ENCODE data around the gene C3.
A peak's percentile ranks its signal among the peaks of the same experiment; 100 is the strongest.

The C3 gene

GRCh38 chr19:6745965-6746364 lies 25.5 kb upstream of the C3 start:
- no peak for DNase-seq (ENCODE audit: low read depth in 2 of 2, low spot score in 1 of 2)

DNA sequence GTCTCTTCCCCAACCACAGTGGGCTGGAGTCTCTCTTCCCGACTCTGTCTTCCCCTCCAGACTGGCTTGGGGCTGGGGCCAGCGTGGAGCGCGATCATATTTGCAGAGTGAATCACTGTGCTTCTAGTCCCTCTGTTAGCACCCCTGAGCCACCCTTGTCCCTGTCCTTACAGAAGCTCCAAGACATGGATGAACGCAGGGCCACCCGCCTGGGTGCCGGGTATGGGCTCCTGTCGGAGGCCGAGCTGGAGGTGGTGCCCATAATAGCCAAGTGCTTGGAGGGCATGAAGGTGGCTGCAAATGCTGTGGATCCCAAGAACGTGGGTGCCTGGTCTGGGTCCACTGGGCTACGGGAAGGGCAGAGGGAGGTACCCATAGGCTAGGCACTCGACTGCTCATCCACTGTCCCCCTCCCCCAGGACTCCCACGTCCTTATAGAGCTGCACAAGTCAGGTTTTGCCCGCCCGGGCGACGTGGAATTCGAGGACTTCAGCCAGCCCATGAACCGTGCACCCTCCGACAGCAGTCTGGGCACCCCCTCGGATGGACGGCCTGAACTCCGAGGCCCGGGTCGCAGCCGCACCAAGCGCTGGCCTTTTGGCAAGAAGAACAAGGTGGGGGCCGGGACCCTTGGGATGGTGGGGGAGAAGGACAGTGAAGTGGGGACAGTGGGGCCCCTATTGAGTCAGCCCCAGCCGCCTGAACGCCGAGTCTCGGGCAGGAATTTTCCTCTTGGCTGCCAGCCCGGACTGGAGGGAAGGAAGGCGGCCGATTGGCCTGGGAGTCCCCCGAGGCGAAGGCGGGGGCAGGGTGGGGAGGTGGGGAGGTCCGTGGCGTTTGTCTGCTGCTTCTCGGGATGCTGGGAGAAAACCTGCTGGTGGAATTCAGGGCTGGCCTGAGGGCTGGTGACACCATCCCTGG lies 24.2 kb upstream of the C3 start:
- no peak for DNase-seq (ENCODE audit: low read depth in 2 of 2, low spot score in 1 of 2)

DNA sequence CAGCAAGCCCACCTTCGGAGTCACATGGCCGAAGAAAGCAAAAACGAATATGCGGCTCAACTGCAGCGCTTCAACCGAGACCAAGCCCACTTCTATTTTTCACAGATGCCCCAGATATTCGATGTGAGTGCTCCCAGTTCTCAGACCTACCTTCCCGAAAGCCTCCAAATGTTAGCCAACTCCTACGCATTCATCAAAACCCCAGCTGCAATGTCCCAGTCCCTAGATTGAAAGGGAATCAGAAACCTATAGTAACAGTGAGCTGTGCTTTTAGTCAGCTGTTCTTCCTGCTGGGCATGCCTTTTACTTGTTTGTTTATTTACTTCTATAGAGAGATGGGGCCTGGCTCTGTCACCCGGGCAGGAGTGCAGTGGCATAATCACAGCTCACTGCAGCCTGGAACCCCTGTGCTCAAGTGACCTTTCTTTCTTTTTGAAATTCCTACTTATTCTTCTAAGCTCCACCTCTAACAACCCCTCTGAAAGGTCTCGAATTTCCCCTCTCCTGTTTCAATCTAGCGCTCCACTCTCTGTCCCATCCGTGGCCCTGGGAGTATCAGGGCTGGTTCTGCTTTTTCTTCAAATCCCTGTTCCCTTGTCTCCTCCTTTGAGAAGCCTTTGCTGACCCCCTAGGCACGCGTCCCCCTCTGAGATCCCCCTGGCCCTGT lies 23.4 kb upstream of the C3 start:
- no peak for DNase-seq (ENCODE audit: low read depth in 2 of 2, low spot score in 1 of 2)

DNA sequence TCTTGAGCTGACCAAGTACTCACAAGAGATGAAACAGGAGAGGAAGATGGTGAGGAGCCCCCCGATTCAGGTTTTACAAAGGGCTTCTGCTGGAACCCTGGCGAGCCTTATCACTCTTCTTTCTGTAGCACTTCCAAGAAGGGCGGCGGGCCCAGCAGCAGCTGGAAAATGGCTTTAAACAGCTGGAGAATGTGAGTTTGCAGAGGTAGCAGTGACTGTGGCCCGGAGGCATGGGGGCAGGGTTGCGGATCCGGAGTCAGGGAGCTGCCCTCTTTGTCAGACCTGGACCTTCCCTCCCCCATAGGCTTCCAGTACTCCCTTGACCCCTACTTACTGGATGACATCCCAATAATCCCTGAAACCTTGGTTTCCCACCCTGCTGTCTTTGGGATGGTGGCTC lies 22.6 kb upstream of the C3 start:
- DNase-seq (ENCODE audit: low read depth in 2 of 2, low spot score in 1 of 2) = no peak

DNA sequence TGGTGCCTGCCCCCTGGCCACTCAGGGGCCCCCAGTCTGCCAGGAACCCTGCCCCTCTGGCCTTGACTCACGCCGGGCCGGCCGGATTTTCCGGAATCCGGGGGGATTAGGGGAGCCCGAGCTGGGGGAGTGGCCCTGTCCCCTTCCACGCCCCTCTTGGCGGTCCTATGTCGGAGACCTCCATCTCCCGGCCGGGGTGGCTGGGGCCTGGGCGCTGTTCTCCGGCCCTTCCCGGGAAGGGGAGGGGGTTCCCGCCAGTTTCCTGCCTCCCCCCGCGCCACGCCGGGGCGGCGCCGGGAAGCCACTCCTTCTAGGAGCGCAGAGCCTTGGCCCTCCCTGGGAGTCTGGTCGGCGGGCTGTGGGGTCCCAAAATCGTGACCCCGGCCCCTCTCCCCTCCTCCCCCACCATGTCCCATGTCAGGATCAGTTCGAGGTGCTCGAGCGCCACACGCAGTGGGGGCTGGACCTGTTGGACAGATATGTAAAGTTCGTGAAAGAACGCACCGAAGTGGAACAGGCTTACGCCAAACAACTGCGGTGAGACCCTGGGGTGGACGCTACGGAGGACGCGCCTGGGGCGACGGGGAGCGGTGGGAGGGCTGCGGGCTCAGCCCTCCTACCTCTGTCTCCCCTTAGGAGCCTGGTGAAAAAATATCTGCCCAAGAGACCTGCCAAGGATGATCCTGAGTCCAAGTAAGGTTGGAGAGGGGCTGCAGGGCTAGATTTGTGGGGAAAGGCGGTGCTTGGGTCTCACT lies 20.3 kb upstream of the C3 start:
- DNase-seq (ENCODE audit: low read depth in 2 of 2, low spot score in 1 of 2) = no peak

DNA sequence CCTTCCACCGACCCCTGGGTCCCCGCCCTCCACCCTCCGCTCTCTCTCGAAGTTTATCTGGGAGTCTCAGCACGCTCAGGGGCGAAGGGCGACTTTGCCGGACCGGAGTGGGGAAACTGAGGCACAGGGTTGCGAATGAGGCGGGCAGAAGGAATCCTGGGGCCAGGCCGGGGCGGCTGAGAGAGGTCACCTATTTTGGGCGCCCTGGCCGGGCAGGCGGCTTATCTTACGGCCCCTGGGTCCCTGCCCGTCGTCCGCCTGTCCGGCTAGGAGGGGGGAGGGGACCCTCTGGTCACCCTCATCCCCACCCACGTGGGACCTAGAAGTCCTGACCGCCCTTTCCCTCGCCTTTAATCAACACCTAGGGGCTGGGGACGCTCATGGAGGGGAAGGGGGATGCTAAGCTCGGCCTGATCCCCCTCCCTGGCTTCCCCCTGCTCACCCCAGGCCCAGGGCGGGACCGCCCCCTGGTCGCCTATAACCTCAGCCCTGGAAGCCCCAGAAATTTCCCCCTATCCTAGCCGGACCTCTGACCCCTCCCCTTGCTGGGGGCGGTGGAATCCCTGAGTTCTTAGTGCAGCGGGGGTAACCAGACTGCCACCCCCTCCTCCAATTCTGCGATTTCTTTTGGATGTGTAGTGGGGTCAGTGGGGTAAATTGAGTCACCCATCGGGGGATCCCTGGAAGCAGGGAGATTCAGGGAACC lies 19.6 kb upstream of the C3 start:
- no peak for DNase-seq (ENCODE audit: low read depth in 2 of 2, low spot score in 1 of 2)

- DNase-seq (ENCODE audit: low read depth in 2 of 2, low spot score in 1 of 2) = peak; percentile 48 to 63
Measured at GRCh38 chr19:6739390-6739882, 19.0 kb upstream of the C3 start, which contains the start of gene TRIP10. Gene TRIP10, plus strand, starts transcription at chr19:6739680. Its CDS starts 82 bp downstream, at chr19:6739762.

DNA sequence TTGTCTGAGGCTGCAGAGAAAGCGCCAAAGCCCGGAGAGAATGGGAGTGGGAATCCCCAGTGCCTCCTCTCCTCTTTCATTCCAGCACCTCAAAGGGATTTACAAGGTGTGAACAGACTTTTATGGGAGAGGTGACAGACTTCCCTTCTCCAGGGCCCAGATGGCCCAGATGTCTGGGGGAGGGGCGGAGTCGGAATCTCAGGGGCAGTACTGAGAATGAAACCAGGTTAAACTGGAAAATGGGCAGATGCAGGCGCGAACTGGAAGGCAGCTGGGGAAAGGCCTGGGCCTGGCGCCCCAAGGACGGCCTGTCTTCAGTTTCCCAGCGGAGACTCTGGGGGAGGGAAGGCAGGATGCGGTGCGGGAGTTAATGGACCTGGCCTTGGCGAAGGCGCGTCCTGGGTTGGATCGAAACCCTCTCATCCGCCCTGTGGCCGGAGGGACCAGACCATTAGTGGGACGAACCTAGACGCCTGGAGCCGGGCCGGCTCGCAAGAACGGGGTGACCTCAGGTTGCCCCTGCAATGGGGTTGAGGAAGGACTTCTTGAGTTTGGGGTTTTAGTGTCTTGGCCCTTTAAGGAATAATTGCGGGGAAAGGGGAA lies 18.4 kb upstream of the C3 start:
- DNase-seq (ENCODE audit: low read depth in 2 of 2, low spot score in 1 of 2) = no peak

DNA sequence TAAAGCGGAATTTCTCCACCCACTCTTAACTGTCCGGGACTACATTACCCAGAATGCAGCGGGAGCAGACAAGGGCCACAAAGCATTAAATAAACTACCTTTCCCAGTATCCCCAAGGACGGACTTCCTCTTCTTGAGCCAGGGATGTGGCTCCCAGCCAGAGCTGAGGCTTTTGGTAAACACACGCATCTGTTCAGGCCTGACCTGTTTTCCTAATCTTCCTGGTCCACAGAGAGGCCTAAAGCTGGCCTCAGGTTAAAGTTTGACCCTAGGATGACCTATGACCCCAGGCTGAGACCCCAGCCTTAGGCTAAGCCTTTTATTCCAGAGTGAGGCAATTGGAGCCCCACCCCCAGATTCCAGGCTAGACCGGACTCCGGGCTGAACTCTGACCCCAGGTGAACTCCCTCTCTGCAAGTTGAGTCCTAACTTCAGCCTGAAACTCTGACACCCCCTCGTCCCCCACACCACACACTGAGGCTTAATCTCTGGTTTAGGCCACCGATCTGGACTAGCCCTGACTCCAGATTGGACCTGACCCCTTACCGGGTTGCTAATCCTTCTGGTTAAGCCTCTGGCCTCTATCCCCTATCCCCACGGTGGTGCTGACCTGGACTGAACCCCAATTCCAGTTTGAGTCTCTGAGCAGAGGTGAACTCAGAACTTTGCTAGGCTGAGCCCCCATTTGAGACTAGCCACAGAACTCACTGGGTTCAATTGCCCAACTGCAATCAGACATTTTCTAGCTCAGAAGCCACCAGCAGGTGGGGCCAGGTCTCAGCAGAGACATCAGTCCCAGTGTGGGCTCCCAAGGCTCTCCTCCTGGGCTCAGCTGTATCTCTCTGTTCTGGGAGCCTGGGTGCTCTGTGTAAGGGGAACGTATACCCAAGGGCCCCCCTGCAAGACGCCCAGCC lies 17.7 kb upstream of the C3 start:
- DNase-seq (ENCODE audit: low read depth in 2 of 2, low spot score in 1 of 2) = peak; percentile 38 to 60

DNA sequence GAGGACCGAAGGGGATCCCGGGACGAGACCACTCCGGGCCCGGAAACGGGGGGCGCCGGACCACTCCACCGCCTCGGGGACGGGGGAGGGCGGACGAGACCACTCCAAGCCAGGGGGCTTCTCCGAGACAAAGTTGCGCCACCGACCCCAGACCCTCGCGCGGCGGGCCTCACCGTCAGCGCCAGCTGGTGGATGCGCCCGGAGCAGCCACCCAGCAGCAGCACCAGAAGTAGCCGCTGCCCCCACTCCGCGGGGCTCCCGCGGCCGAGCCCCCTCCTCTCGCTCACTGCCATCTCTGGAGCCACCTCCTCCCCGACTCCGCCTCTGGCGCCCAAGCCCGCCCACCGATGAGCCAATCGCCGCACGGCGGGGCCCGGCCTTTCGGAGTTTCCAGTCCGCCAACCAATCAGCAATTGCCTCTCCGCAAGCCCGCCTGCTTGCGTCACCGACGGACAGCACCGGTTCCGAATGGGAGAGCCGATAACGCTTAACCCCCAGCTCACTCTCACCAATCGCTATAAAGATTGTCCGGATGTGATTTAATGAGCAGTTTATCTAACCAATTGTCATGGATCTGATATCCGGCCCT lies 16.9 kb upstream of the C3 start, which contains the start of gene GPR108:
TSS of gene GPR108 (minus strand) at position 297 of the 589 bp plus-strand sequence. CDS start at position 293, 4 bp downstream.
- peak; percentile 97 to 99 for DNase-seq (ENCODE audit: low read depth in 2 of 2, low spot score in 1 of 2)

- no peak for DNase-seq (ENCODE audit: low read depth in 2 of 2, low spot score in 1 of 2)
Measured at GRCh38 chr19:6736917-6737283, 16.4 kb upstream of the C3 start.

DNA sequence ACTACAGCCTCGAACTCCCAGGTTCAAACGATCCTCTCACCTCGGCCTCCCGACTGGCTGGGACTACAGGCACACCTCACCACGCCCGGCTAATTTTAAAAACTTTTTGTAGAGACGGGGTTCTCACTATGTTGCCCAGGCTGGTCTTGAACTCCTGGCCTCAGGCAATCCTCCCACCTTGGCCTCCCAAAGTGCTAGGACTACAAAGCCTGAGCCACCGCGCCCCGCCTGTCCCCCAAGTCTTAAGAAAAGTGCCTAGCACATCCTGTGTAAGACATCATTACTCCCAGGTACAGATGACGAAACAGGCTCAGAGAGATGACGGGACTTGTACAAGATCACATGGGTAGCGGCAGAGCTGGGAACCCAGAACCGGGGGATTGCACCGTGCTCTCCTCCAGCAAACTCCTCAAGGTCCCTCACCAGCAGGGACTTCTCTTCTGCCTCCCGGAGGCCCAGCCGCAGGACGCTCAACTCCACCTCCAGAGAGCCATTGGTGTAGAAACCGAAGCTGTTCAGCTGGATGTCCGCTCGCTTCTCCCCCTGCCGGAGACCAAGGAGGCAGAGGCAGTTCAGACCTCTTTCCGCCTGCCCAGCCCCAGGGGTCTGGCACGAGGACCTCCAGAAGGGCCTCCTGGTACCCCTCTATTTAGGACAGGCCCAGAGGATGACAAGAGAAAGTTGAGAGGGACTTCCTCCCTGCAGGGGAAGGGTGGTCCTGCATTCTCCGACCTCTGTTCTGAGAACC lies 15.9 kb upstream of the C3 start:
- DNase-seq (ENCODE audit: low read depth in 2 of 2, low spot score in 1 of 2) = peak; percentile 44 to 45

DNA sequence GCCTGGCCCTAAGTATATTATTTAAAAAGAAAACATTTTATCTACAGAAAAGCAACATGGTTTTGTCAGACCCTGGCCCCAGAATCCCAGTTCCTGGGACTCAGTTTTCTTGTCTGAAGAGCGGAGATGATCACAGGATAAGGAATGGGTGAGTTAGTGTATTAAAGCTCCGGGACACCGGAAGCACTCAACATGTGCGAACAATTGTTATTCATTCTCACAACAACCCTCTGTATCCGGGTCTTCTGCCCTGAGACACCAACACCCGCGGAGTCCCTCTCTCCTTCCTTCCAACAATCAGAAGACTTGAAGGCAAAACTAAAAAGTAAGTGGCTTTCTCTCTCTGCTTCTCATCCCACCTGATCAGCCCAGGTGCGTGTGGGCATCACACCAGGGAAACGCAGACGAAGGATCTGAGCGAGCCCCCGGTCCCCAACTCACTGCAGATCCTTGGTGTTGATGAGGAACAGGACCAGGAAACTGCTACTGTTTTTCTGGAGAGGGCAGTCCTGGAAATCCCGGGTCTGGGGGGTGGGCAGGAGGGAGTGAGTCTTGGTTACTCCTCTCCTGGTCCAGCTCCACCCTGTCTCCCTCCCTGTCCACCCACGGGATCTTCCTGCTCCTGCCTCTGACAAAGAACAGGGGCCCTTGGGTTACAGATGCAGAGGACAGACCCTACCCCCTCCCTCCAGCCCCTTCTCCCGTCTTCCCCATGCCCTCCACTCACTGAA lies 14.9 kb upstream of the C3 start:
- no peak for DNase-seq (ENCODE audit: low read depth in 2 of 2, low spot score in 1 of 2)

GRCh38 chr19:6734096-6734696 lies 13.7 kb upstream of the C3 start:
- no peak for DNase-seq (ENCODE audit: low read depth in 2 of 2, low spot score in 1 of 2)

DNA sequence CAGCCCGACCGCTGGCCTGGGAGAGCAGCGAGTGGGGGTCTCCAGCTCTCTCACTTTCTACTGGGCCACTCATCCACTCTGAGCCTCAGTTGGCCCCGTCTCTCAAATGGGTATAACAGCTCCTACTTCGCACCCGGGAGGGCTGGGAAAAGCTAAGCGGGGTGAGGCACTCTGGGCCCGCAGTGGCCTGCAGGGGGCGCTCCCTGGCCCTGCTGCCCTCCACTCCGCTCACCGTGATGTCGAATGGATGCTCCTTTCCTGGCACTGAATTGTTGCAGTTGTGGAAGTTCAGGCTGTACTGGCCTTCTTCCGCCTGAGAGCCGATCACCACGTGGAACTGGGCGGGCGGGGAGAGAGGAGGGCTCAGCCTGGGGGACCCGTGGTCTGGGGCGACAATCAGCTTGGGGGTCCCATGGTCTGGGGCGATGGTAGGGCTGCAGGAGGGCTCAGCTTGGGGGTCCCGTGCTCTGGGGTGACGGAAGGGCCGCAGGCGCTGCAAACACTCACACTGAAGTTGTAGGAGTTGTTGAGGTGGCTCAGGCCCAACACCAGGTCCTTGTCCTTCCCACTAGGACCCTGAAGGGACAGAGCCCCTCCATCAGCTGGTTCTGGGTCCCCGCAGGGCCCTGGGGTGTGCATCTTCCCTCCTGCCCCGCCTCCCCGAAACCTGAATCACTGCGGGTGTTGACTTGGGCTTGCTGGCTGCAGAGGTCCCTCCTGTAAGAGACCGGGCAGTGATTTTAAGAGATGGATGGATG lies 13.1 kb upstream of the C3 start:
- no peak for DNase-seq (ENCODE audit: low read depth in 2 of 2, low spot score in 1 of 2)

DNA sequence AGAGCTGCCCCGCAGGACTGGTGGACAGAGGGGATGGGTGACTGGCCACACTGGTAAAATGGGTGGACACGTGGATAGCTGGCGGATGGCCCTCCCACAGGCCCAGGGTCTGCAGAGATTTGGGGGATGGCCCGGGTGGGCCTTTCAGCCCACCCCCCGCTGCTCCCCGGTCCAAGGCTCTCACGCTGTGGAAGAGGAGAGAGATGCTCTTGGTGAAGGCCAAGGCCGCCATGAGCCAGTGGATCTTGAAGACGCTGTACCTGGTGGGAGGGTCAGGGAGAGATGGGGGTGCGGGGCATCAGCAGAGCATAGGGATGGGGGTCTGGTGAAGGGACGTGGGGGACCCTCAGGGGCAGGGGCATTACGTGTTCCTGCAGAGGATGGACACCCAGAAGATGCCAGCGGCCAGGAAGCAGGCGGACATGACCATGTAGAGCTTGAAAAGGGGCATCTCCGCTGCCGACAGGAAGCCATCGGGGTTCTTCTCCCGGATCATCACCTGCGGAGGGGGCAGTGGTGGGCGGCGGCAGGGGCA lies 12.4 kb upstream of the C3 start:
- no peak for DNase-seq (ENCODE audit: low read depth in 2 of 2, low spot score in 1 of 2)
